ENCODE data around the gene RXRA. TPM values are rescaled to one million over a fixed set of nuclear protein-coding genes. Genes with fewer than 3 reads are reported as not detected.

RXRA gene
- polyA plus RNA-seq, 1 donor, result 74.6 TPM

GRCh38 chr9:134454476-134454857, 128.2 kb downstream of the RXRA start:
- no CpG with 5 or more reads among the region's 5 CpGs for WGBS (ENCODE audit: insufficient coverage, low lambda C conversion rate)
- no peaks in the 10 kb centered on the region for H3K36me3 ChIP-seq (ENCODE audit: control insufficient read depth, insufficient read depth, low read length)
- DNase-seq, result no peak
- no peak overlapping the region for H3K4me3 ChIP-seq (ENCODE audit: low read length)
- H3K27ac ChIP-seq (ENCODE audit: low read length), result no peak overlapping the region
- H3K4me1 ChIP-seq (ENCODE audit: control insufficient read depth, insufficient read depth, low read length), result peaks cover 11% of the 10 kb centered on the region
- no peaks in the 10 kb centered on the region for H3K9me3 ChIP-seq (ENCODE audit: control insufficient read depth, low read depth, low read length)
- H3K27me3 ChIP-seq (ENCODE audit: control insufficient read depth, insufficient read depth, low read length), result peaks cover 2% of the 10 kb centered on the region

GRCh38 chr9:134455021-134455471, 128.8 kb downstream of the RXRA start:
- no CpG with 5 or more reads among the region's 13 CpGs for WGBS (ENCODE audit: insufficient coverage, low lambda C conversion rate)
- Histone ChIP-seq H3K4me3 (ENCODE audit: low read length) (no peak overlapping the region), H3K27me3 (ENCODE audit: control insufficient read depth, insufficient read depth, low read length) (peaks cover 2% of the 10 kb centered on the region), H3K36me3 (ENCODE audit: control insufficient read depth, insufficient read depth, low read length) (no peaks in the 10 kb centered on the region), H3K27ac (ENCODE audit: low read length) (peak overlapping the region; percentile 90), H3K4me1 (ENCODE audit: control insufficient read depth, insufficient read depth, low read length) (peaks cover 11% of the 10 kb centered on the region), H3K9me3 (ENCODE audit: control insufficient read depth, low read depth, low read length) (no peaks in the 10 kb centered on the region)
- no peak for DNase-seq

DNA sequence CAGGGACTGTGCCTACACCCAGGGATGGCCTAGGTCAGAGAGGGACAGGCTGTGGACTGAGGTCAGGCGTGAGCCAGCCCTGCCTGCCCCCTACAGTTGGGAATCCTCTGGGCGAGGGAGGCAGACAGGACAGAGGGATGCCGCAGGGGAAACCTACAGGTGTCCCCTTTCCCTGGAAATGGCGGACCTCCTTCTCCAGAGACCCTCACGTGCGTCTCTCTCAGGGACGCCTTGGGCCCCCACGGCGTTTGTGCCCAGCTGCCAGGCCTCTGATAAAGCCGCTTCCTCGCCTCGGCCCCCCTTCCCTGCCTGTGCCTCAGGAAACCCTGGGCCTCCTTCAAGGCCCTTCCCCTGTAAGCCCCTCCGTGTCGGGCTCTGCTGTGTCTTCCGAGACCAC, 129.3 kb downstream of the RXRA start:
- Histone ChIP-seq H3K4me3 (ENCODE audit: low read length) (no peak overlapping the region), H3K27ac (ENCODE audit: low read length) (peak overlapping the region; percentile 90), H3K9me3 (ENCODE audit: control insufficient read depth, low read depth, low read length) (no peaks in the 10 kb centered on the region), H3K4me1 (ENCODE audit: control insufficient read depth, insufficient read depth, low read length) (peaks cover 11% of the 10 kb centered on the region), H3K36me3 (ENCODE audit: control insufficient read depth, insufficient read depth, low read length) (no peaks in the 10 kb centered on the region), H3K27me3 (ENCODE audit: control insufficient read depth, insufficient read depth, low read length) (peaks cover 2% of the 10 kb centered on the region)
- DNase-seq, result no peak
- whole genome bisulfite sequencing (ENCODE audit: insufficient coverage, low lambda C conversion rate), result no CpG with 5 or more reads among the region's 15 CpGs

- Histone ChIP-seq H3K4me3 (ENCODE audit: low read length) (no peak overlapping the region), H3K36me3 (ENCODE audit: control insufficient read depth, insufficient read depth, low read length) (no peaks in the 10 kb centered on the region), H3K27ac (ENCODE audit: low read length) (peak overlapping the region; percentile 90), H3K4me1 (ENCODE audit: control insufficient read depth, insufficient read depth, low read length) (peaks cover 11% of the 10 kb centered on the region), H3K9me3 (ENCODE audit: control insufficient read depth, low read depth, low read length) (no peaks in the 10 kb centered on the region), H3K27me3 (ENCODE audit: control insufficient read depth, insufficient read depth, low read length) (no peaks in the 10 kb centered on the region)
- no CpG with 5 or more reads among the region's 41 CpGs for WGBS (ENCODE audit: insufficient coverage, low lambda C conversion rate)
- peak; percentile 76 to 77 for DNase-seq
These were observed 129.9 kb downstream of the RXRA start for GRCh38 chr9:134455934-134456755.

DNA sequence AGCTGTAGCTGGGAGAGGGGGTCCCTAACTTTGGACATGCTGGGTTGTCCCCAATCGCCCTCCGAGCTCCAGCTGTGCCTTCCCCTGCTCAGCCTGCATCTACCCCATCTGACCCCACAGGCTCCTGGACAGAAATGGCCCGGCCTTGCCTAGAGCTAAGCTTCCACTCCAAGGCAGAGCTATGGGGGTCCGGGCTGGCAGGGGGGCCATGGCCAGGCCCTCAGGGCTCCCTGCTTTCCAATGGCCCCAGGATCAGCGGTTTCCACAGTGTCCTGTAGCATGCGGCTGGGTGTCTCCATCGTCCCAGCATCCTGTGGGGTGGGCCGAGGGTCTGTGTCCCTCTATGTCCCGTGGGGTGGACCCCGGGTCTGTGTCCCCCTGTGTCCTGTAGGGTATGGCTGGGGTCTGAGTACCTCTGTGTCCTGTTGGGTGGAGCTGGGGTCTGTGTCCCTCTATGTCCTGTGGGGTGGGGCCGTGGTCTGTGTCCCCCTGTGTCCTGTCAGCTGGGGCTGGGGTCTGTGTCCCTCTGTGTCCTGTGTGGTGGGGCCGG, 130.6 kb downstream of the RXRA start:
- H3K9me3 ChIP-seq (ENCODE audit: control insufficient read depth, low read depth, low read length), result peaks cover 3% of the 10 kb centered on the region
- no peaks in the 10 kb centered on the region for H3K27me3 ChIP-seq (ENCODE audit: control insufficient read depth, insufficient read depth, low read length)
- H3K36me3 ChIP-seq (ENCODE audit: control insufficient read depth, insufficient read depth, low read length), result no peaks in the 10 kb centered on the region
- no peak overlapping the region for H3K4me3 ChIP-seq (ENCODE audit: low read length)
- WGBS (ENCODE audit: insufficient coverage, low lambda C conversion rate), result no CpG with 5 or more reads among the region's 12 CpGs
- peaks cover 11% of the 10 kb centered on the region for H3K4me1 ChIP-seq (ENCODE audit: control insufficient read depth, insufficient read depth, low read length)
- no peak for DNase-seq
- peak overlapping the region; percentile 90 for H3K27ac ChIP-seq (ENCODE audit: low read length)

GRCh38 chr9:134457321-134458206, 131.3 kb downstream of the RXRA start:
- Histone ChIP-seq H3K4me1 (ENCODE audit: control insufficient read depth, insufficient read depth, low read length) (peaks cover 11% of the 10 kb centered on the region), H3K27ac (ENCODE audit: low read length) (peak overlapping the region; percentile 90), H3K36me3 (ENCODE audit: control insufficient read depth, insufficient read depth, low read length) (no peaks in the 10 kb centered on the region), H3K27me3 (ENCODE audit: control insufficient read depth, insufficient read depth, low read length) (no peaks in the 10 kb centered on the region), H3K4me3 (ENCODE audit: low read length) (no peak overlapping the region), H3K9me3 (ENCODE audit: control insufficient read depth, low read depth, low read length) (peaks cover 3% of the 10 kb centered on the region)
- WGBS (ENCODE audit: insufficient coverage, low lambda C conversion rate), result no CpG with 5 or more reads among the region's 18 CpGs
- DNase-seq, result no peak

DNA sequence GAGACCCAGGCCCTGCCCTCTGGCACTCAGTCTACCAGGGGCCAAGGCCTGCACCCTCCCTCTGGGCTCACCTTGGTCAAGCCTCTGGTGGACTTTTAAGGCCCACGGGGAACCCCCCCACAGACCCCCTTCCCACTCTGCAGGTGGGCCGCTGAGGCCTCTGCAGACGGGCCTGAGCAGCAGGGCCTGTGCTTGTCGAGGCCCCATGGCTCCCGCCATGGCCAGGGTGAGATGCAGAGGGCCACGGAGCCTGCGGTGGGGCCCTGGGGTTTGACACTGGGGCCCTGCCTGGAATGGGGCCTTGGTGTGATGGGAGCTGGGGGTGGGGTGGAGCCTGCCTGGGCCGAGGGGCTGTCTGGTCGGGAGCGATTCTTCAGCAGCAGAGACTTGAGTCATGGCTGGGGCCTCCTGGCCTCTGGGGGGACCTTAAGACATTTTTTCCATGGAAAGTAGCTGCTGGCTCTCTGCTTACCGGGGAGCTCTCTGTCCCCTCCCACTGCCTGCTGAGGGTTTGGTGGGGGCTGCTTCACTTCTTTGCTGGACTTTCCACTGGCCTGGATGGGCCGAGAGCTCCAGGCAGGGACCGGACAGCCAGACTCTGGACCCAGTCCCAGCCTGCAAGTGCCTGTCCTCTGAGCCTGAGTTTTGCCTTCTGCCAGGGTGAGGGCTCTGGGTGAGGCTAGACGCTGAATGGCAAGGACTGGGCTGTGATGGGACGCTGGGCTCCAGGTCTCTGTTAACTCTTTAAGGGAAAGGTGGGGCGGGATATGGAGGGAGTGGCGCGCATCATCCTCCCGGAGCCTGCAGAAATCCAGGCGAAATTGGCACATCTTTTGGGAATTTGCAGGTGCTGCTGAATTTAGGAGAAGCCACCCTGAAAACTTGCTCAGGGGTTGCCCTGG, 132.2 kb downstream of the RXRA start:
- DNase-seq, result peak in 1 of 2 donors; percentile 35
- no CpG with 5 or more reads among the region's 20 CpGs for WGBS (ENCODE audit: insufficient coverage, low lambda C conversion rate)
- peaks cover 3% of the 10 kb centered on the region for H3K9me3 ChIP-seq (ENCODE audit: control insufficient read depth, low read depth, low read length)
- H3K4me3 ChIP-seq (ENCODE audit: low read length), result no peak overlapping the region
- peaks cover 11% of the 10 kb centered on the region for H3K4me1 ChIP-seq (ENCODE audit: control insufficient read depth, insufficient read depth, low read length)
- H3K36me3 ChIP-seq (ENCODE audit: control insufficient read depth, insufficient read depth, low read length), result no peaks in the 10 kb centered on the region
- H3K27me3 ChIP-seq (ENCODE audit: control insufficient read depth, insufficient read depth, low read length), result no peaks in the 10 kb centered on the region
- no peak overlapping the region for H3K27ac ChIP-seq (ENCODE audit: low read length)

GRCh38 chr9:134459164-134459563, 132.9 kb downstream of the RXRA start:
- Histone ChIP-seq H3K4me1 (ENCODE audit: control insufficient read depth, insufficient read depth, low read length) (peaks cover 11% of the 10 kb centered on the region), H3K9me3 (ENCODE audit: control insufficient read depth, low read depth, low read length) (peaks cover 3% of the 10 kb centered on the region), H3K27ac (ENCODE audit: low read length) (no peak overlapping the region), H3K36me3 (ENCODE audit: control insufficient read depth, insufficient read depth, low read length) (no peaks in the 10 kb centered on the region), H3K4me3 (ENCODE audit: low read length) (no peak overlapping the region), H3K27me3 (ENCODE audit: control insufficient read depth, insufficient read depth, low read length) (no peaks in the 10 kb centered on the region)
- no CpG with 5 or more reads among the region's 9 CpGs for WGBS (ENCODE audit: insufficient coverage, low lambda C conversion rate)
- DNase-seq, result no peak

GRCh38 chr9:134459573-134459972, 133.3 kb downstream of the RXRA start:
- H3K27ac ChIP-seq (ENCODE audit: low read length), result no peak overlapping the region
- no peaks in the 10 kb centered on the region for H3K36me3 ChIP-seq (ENCODE audit: control insufficient read depth, insufficient read depth, low read length)
- H3K9me3 ChIP-seq (ENCODE audit: control insufficient read depth, low read depth, low read length), result peaks cover 3% of the 10 kb centered on the region
- WGBS (ENCODE audit: insufficient coverage, low lambda C conversion rate), result no CpG with 5 or more reads among the region's 10 CpGs
- no peak overlapping the region for H3K4me3 ChIP-seq (ENCODE audit: low read length)
- no peaks in the 10 kb centered on the region for H3K27me3 ChIP-seq (ENCODE audit: control insufficient read depth, insufficient read depth, low read length)
- peaks cover 11% of the 10 kb centered on the region for H3K4me1 ChIP-seq (ENCODE audit: control insufficient read depth, insufficient read depth, low read length)
- DNase-seq, result no peak

All from large intestine (tissue), 3 donors.